ENCODE measurements around the gene CD22. TPM values are rescaled to one million over a fixed set of nuclear protein-coding genes. Genes with fewer than 3 reads are reported as not detected.

Gene CD22
- total RNA-seq, result 0.96 and 1.7 TPM in 2 replicates

GRCh38 chr19:35328851-35329285 is at the start of gene CD22:
Gene CD22, plus strand, starts transcription at chr19:35329187. Its CDS starts 2,854 bp downstream, at chr19:35332041.

GRCh38 chr19:35291916-35292315 is 37.1 kb upstream of the CD22 start, which contains the start of gene MAG:
Gene MAG, plus strand, starts transcription at chr19:35292161. Its CDS starts 3,248 bp downstream, at chr19:35295409.

GRCh38 chr19:35347171-35347929 is 18.4 kb downstream of the CD22 start, which contains the start of gene FFAR1:
Gene FFAR1, plus strand, starts transcription at chr19:35347902. Its CDS starts 3,650 bp downstream, at chr19:35351552.

GRCh38 chr19:35357867-35358573 is 29.0 kb downstream of the CD22 start, which contains the start of gene FFAR3:
Gene FFAR3, plus strand, starts transcription at chr19:35358460. Its CDS starts 431 bp downstream, at chr19:35358891.

GRCh38 chr19:35370722-35371121 is 41.7 kb downstream of the CD22 start, which contains the start of gene GPR42:
Gene GPR42, plus strand, starts transcription at chr19:35371068. Its CDS starts 292 bp downstream, at chr19:35371360.

Other genes starting within 250 kb of the CD22 start
- gene FXYD3, start 213.4 kb upstream of the CD22 start, total RNA-seq, result 0.38 TPM in 1 of 2 replicates, not detected in the other
- gene LGI4, start 194.1 kb upstream of the CD22 start, total RNA-seq, result under 0.01 and 3.7 TPM in 2 replicates
- 0.58 and 1.4 TPM in 2 replicates for gene FXYD1, start 190.4 kb upstream of the CD22 start, total RNA-seq
- gene FXYD7, start 185.9 kb upstream of the CD22 start, total RNA-seq, result not detected in 2 replicates
- 11.8 and 16.3 TPM in 2 replicates for gene FXYD5, start 174.5 kb upstream of the CD22 start, total RNA-seq
- gene FAM187B, start 100.4 kb upstream of the CD22 start, total RNA-seq, result not detected in 2 replicates
- gene LSR, start 80.2 kb upstream of the CD22 start, total RNA-seq, result 0.28 and 1.7 TPM in 2 replicates
- gene USF2, start 60.2 kb upstream of the CD22 start, total RNA-seq, result 33.5 and 49.1 TPM in 2 replicates
- 0.19 TPM in 1 of 2 replicates, not detected in the other for gene HAMP, start 46.7 kb upstream of the CD22 start, total RNA-seq
- 0.96 TPM in 1 of 2 replicates, not detected in the other for gene MAG, start 37.0 kb upstream of the CD22 start, total RNA-seq
- not detected in 2 replicates for gene FFAR1, start 18.7 kb downstream of the CD22 start, total RNA-seq
- gene FFAR3, start 29.3 kb downstream of the CD22 start, total RNA-seq, result not detected in 2 replicates
- gene GPR42, start 41.9 kb downstream of the CD22 start, total RNA-seq, result not detected in 2 replicates
- not detected in 2 replicates for gene FFAR2, start 119.1 kb downstream of the CD22 start, total RNA-seq
- gene KRTDAP, start 161.3 kb downstream of the CD22 start, total RNA-seq, result not detected in 2 replicates
- gene DMKN, start 184.5 kb downstream of the CD22 start, total RNA-seq, result 0.77 and 2.5 TPM in 2 replicates
- 0.19 and 2.0 TPM in 2 replicates for gene SBSN, start 199.1 kb downstream of the CD22 start, total RNA-seq
- gene GAPDHS, start 204.3 kb downstream of the CD22 start, total RNA-seq, result not detected in 2 replicates
- 83.2 and 98.7 TPM in 2 replicates for gene TMEM147, start 216.4 kb downstream of the CD22 start, total RNA-seq
- gene ATP4A, start 234.5 kb downstream of the CD22 start, total RNA-seq, result not detected in 2 replicates